GM19468 (cell line): ENCODE data around the gene PLXNA4.

ENCODE experiments used
- ATAC-seq: cut with Tn5 transposase; IDR thresholded peaks from one replicate; pipeline ENCODE4 v1.9.1; 2021; ENCODE audit warnings: mild to moderate bottlenecking, moderate library complexity, moderate number of reproducible peaks; ENCODE audit not compliant: unreplicated experiment; ENCODE audit errors: extremely low read depth

Gene PLXNA4

DNA sequence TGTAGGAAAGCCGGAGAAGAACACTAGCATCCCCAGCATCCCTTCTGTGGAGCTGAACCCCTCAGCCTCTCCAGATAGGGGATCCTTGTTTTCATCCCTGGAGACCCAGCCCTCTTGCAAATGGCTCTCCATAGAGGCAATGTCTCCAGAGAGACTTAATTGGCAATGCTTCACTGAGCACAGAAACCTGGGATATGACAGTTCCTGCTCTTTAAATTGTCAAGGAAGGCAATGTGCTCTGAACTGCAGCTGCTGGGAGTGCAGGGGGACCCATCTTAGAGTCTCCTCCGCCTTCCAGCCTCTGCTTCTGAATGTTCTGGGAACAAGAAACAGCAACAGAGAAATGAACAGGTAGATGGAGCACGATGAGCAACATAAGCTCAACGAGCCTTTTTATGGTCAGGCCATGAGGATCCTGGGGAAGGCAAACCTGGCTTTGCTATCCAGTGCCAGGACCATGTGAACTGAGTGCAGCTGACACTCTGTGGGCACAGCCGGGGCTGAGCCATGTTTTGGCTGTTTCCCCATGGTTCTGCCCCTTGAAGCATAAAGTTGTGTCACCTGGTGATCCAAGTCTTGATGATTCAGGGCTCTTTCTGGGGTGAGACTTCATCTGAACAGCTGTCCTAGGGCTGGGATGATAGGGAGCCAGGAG lies 481.0 kb downstream of the PLXNA4 start:
- no peak for ATAC-seq

DNA sequence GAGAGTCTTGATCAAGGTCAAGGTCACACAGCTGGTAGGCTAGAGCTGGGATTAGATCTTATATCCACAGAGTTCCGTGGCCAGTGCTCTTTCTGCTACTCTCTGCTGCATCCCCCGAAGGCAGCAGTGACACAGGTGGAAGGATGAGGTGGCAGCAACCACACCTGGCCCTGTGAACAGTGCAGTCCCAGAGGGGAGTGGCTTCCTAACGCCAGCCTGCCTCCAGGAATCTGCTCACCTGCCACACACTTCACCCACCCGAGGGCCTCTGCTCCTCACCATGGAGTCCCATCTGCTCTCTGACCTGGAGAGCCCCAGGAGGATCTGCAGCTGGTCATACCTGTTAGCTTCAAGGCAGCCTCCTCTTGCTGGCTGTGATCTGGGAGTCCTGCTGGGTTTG lies 484.2 kb downstream of the PLXNA4 start:
- ATAC-seq: no peak

DNA sequence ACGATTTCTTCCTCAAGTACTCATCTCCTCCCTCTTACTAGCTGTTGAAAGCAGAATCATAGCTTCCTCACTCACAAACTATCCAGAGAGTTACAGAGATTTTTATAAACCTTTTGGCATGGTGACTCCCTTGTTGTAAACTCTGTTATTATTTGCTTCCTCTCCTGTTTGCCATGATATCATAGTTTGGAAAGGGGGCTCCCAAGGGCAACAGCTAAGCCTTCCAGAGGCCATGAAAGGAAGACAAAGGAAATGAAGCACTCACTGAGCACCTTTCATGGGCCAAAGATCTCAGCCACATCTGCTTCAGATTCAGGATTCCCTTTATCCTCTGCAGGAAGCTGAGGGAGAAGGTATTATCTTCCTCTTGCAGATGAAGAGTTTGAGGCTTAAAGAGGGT lies 484.6 kb downstream of the PLXNA4 start:
- ATAC-seq: no peak

DNA sequence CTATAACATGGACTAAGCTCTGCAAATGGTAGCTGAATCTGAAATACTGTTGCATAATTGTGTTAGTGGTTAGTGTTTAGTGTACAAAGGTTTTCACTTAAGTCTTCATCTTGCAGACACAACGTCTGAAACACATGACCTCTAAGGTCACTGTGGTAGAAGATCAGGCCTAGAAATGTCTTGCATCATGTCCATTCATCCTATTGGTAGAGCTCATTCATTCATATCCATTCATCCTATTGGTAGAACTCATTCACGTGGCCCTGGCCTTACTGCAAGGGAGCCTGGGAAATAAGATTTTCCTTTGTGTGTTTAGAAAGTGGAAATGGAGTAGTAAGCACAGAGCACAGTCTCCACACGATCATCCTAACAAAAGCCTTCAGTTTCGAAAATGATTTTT lies 485.8 kb downstream of the PLXNA4 start:
- no peak for ATAC-seq

DNA sequence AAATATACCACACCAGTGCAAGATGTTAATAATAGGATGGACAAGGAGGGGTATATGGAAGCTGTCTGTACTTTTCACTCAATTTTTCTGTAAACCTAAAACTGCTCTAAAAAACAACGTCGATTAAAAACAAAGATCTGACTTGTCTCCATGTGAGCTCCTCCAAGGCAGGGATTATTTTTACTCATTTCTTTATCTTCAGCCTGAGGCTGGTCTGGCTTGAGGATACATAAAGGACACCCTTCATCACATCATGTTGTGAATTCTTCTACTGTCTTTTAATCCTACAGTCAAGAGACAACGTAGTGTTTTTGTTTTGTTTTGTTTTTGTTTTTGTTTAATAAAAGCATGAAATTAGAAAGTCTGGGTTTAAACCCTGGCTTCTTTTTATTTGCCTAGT lies 486.9 kb downstream of the PLXNA4 start:
- ATAC-seq: no peak

DNA sequence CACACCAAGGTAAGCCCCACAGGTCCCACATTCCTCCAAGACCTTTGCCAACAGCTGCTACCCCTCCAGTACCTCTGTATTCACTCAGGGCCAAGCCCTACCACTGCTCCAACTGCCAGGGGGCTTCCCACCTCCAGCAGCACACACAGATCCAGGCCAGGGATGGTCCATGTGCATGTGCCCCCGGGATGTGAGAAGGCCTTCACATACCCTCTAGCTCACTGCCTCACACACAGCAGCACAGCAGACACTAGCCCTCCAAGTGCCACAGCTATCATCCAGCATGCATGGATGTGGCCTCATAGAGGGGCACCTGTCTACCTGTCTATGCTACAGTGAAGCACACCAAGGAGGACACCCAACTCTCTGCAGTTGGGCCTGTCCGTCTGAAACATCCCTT lies 488.8 kb downstream of the PLXNA4 start:
- ATAC-seq: no peak

DNA sequence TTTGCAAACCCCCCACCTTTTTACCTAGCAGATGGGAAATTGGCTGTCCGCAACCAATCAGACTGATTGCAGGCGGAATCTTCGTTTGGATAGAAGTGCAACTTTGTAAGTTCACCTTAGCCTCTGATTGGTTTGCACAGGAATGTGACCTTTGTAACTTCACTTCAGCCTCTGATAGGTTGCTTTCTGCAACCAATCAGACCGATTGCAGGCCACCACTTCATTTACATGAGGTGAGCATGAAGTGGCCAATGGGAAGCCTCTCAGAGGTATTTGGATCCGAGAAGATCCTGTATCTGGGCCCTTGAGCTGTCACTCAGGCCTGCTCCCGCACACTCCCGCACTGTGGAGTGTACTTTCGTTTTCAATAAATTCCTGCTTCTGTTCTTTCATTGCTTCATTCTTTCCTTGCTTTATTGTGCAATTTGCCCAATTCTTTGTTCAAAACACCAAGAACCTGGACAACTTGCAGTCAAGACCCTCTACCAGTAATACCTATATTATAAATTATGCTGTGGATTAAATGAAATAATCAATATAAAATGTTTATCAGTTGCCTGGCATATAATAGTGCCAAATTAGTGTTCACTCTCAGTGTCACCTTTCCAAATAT lies 491.4 kb downstream of the PLXNA4 start:
- ATAC-seq: no peak

DNA sequence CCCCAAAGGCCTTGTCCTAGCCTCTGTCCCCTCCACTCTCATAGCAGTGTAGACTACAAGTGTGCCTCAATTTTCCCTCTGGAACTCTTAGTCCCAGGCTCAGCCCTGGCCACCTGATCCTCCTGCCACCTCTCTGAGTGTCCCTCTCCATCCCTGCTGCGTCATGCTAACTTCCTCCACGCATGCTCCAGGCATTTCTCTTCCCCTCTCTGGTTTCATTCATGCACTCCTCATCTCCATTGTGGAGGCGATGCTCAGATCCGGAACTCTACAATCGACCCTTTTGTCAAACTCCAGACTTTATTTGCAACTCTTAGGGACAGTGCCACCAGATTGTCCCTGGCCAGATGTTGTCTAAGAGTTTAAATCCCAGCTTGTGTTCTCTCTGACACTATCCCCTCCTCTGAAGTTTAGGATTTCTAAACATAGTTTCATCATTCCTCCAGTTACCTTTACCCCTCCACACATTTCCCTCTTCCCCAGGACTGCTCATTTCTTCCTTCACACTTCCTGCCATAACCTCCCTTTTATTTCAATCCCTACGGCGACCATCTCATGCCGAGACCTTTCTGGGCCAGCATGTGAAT lies 492.6 kb downstream of the PLXNA4 start:
- ATAC-seq: no peak

DNA sequence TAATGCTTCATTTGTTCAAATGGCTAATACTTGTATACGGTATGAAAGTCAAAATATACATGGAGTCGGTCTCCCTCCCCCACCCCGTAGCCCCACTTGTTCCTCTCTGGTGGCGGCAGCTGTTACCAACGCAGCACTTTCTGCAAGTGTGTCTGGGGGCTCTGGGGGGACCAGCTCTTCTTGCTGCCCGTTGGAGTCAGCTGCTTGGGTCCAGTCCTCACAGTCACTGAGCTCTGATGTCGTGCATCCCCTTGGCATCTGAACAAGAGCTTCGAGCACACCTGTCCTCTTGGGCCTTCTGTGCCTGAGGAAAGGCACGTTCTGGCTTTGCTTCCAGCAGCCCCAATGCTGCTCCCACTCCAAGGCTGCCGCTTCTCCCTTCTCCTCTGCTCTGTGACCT lies 493.1 kb downstream of the PLXNA4 start:
- no peak for ATAC-seq

DNA sequence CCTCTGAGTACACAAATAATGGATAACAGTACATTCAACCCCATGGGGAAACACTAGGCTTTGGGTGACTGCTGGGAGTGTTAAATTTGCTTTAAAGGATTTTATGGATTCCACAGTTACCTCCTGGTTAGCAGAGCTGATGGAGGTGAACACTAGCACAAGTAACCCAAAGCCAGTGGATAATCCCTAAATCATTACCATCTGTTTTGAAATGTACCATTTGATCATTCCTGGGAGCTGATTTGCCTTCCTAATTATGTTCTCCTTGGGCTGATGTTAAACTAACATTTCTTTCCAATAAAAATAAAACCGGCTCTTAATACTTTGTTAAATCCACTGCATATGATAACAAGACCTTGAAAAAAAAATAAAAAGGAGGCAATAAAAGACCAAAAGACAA lies 493.9 kb downstream of the PLXNA4 start:
- no peak for ATAC-seq

DNA sequence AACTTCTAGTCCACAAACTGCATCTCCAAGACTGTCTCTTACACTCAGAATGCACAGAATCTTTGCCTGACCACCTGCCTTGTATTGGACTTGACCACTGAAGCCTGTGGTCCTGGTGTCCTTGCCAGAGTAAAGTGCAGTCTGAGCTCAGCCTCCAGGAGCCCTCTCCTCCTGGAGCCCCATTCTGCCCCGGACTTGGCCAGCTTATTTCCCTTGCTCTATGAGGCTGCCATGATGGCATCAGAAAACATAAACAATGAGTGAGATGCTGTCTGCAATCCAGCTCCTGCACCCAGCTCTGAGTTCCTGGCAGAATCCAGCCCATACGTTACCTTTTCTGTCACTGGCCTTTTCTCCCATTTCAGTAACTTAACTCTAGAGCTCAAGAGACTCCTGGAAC lies 494.6 kb downstream of the PLXNA4 start:
- no peak for ATAC-seq

DNA sequence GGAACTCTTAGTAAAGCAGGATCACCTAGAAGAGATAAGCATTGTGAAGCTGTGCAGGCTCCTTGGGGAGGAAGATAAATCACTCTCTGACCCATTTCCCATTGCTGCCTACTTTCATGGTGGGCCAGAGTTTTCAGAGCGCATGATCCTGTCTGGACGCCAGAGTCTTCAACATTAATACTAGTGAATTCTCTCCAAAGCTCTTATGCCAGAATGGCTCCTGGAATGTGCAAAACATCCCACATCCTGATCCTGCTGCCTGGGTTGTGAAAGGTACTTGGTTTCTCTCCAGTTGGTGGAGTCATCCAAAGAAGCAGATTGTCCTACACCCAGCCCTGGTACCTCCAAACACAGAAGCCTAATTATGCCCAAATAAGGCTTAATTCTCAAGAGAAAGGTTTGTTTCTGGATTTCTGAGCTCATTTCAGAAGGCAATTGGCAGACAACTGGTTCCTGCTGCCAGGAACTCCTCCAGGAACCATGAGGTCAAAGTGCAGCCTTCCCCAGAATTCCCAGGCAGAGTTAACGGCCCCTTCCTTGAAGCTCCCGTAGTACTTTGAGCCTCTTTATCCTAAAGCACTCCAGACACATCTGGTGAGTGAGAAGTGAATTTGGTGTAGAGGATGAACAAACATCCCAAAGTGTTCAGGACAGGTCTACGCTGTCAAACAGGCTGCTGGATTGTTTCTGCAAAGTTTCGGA lies 495.2 kb downstream of the PLXNA4 start:
- ATAC-seq: no peak

DNA sequence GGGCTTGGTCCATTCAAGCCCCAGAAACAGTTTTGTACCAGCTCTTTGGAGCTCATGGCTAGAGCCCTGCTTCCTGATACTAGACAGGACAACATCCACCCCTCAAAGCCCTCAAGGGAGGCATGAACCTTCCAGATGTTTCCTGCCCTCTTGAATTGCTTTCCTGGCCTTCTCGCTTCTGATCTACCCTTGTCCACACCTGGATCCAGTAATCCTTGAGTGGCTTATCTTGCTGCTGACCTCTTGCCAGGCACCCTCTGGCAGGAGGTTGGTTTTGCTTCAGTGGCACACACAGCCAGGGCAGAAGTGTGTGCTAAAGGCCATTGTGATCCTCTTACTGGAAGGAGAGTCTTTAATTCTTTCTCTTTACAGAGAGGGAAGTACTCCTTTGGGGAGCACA lies 495.8 kb downstream of the PLXNA4 start:
- ATAC-seq: no peak

DNA sequence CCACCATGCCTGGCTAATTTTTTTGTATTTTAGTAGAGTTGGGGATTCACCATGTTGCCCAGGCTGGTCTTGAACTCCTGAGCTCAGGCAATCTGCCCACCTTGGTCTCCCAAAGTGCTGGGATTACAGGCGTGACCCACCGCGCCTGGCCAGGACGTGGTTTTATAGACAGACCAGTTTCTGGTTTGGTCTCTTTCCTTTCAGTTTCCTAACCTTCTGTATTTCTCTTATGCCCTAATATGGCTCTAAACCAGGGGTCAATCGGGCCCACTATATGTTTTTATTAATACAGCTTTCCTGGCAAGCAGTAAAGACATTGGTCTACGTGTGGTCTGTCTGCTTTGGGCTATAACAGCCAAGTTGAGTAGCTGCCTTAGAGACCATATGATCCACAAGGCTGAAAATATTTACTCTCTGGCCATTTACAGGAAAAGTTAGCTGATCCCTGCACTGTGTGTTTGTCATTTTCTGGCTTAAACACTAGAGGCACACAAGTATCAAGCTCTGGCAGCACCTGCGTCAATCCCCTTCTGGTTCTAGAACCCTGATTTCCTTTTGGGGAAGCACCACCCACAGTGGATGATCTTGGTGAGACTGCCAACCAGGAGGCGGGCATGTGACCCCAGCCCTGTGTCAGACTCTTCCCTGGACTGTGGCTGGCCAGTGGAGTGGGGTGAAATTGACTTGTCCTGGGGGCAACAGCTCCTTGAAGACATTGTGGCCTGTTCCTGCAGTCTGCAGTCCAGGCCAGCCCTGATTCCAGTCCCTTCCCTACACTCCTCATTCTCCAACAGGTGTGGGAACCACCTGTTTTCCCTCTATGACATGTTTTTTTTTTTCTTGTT lies 497.2 kb downstream of the PLXNA4 start:
- ATAC-seq: no peak

DNA sequence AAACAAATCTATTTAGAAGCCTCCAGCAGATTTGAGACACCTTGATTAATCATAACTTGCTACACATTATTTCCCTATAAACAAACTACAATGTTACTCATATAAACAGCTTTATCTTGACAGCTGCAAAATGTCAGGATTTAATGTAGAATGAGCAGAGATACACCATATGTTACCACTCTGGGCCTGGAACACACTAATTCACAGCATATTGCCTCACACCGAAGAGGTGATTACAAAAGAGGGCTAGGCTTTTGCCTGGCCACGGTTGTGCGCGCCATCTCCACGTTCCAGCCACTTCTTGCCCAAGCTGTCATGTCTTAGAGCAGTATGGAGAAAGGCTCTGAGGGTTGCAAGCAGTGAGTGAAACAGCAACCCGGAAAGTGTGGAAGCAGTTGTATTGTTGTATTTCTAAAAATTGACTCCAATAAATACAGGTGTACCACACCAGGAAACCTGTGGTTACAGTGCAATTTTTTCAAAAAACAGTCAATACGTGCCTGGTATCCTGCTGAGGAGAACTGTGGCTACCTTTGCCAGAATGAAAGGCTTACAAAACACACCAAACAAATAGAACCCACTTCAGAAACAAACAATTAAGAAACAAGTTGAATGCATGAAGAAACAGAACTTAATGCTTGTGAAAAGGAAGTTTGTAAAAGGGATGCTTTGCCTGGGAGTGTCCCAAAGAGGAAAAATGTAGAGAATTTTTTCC lies 498.1 kb downstream of the PLXNA4 start:
- ATAC-seq: no peak

DNA sequence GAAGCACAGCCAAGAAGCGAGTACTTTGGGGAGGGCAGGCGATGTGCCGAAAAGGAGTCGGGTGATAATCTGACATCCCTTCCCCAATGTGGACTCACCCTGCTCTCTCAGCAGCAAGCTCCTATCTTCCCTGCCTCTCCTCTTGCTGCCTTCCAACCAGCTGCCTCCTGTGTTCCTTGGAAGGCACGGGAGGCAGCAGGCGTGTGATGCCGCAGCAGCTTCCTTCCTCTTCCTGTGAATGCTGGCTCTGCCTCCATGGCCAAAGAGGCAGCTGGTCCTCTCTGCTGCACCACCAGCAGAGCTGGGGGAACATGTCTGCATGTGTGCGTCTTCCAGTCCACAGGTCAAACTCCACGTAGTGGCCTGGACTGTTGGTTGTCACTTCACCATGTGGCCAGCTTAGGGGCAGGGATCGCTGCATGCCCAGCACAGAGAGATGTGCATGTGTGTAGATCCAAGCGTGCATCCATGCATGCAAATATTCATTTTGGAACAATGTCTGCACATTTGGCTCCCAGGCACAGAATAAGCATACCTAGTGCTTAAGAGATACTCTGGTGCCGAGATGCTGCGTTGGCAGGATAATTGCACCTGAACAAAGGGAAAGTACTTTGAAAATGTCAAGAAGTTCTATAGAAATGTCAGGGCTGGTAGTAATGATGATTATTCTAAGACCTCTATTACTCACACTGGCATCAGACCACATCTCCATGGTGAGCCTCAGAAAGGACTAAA lies 499.8 kb downstream of the PLXNA4 start:
- no peak for ATAC-seq

DNA sequence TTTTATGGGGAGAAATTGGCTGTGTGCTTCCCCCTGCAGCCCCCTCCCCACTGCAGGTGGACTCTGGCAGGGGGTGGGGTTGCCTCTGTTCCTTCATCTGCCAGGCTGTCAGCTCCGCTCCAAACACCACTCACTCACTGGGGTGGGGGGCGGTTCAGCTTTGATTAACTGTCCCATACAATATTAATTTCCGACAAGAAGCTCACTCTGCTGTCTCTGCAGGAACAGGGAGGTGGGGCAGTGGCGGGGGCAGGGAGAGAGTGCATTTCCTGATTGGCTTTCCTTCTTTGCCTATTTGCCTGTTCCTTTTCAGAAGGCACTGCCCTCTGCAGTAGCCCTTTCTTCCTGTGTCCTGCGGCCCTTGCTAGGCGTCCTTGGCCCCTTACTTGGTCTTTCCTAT lies 500.8 kb downstream of the PLXNA4 start:
- ATAC-seq: no peak

DNA sequence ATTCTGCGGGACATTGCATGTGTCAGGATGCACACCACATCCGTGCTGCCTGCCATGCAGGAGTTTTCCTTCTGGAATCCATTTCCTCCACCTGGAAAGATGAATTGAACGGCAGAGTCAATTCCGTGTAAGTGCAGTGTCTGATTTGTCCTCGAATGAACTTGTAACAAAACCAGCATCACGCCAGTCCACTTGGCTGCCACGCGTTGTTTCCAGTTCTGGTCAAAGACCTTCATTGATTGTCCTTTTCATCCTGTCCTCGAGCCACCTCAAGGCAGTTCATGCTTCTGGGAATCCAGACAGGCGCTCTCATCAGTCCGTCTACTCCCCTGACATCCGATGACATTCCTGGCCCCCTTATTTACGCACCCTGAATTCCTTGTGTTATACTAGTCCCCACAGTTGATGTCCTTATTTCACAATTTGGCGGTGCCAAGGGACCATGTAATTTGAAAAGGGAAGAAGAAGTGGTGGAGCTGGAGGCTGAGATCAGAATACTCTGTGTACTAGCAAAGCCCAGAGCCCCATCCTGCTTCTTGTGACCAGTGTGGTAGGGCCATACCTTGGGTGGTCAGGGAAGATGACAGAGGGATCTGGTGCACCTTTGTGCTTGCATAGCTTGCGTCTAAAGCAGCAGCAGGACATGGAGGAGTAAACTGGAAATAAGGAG lies 502.2 kb downstream of the PLXNA4 start:
- ATAC-seq: no peak
